Sigmoid colon (tissue), 4 donors: ENCODE results near the gene ALG8.

Experiments
- POLR2AphosphoS5 ChIP-seq, 4 donors: sonication (generic); formaldehyde crosslinking; IDR thresholded peaks; one replicate each; pipeline ENCODE4 v1.6.1; 2017; ENCODE audit warnings: antibody characterized with exemption in 4 of 4
- TF ChIP-seq, protein P1 (sequence below), 4 experiments: fragments of 450-650 bp in 3 of 4; fragments of 200-600 bp in 1 of 4; IDR thresholded peaks; one replicate each; pipeline ENCODE4 v1.5.1; 2016 to 2019; ENCODE audit warnings: antibody characterized with exemption in 4 of 4, mild to moderate bottlenecking in 3 of 4, moderate library complexity in 2 of 4

DNA sequence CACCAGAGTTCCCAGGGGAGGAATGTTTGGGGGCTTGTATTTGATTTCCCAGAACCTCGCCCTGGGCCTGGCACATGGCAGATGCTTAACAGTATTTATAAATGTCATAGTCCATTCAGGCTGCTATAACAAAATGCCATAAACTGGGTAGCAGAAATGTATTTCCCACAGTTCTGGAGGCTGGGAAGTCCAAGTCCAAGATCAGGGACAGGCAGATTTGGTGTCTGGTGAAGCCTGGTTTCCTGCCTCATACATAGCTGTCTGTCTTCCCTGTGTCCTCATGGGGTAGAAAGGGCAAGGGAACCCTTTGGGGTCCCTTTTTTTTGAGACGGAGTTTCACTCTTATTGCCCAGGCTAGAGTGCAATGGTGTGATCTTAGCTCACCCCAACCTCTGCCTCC lies 25.0 kb upstream of the ALG8 start:
- TF ChIP-seq, protein P1, sequence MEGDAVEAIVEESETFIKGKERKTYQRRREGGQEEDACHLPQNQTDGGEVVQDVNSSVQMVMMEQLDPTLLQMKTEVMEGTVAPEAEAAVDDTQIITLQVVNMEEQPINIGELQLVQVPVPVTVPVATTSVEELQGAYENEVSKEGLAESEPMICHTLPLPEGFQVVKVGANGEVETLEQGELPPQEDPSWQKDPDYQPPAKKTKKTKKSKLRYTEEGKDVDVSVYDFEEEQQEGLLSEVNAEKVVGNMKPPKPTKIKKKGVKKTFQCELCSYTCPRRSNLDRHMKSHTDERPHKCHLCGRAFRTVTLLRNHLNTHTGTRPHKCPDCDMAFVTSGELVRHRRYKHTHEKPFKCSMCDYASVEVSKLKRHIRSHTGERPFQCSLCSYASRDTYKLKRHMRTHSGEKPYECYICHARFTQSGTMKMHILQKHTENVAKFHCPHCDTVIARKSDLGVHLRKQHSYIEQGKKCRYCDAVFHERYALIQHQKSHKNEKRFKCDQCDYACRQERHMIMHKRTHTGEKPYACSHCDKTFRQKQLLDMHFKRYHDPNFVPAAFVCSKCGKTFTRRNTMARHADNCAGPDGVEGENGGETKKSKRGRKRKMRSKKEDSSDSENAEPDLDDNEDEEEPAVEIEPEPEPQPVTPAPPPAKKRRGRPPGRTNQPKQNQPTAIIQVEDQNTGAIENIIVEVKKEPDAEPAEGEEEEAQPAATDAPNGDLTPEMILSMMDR (IDR thresholded peaks at IDR 0.05): no peak
- no peak for TF ChIP-seq POLR2AphosphoS5 (IDR thresholded peaks at IDR 0.05)
